Activated naive CD8-positive, alpha-beta T cell (primary cell): ENCODE results near the gene PAX8.
A peak's percentile ranks its signal among the peaks of the same experiment; 100 is the strongest.

Source experiments
- H3K27ac Mint-ChIP-seq: one replicate; pipeline ENCODE4 v1.8.0; 2021; ENCODE audit warnings: mixed read lengths
- H3K27me3 Mint-ChIP-seq: one replicate; pipeline ENCODE4 v1.8.0; 2021; ENCODE audit warnings: mixed read lengths
- H3K36me3 Mint-ChIP-seq: one replicate; pipeline ENCODE4 v1.8.0; 2021; ENCODE audit warnings: mixed read lengths
- H3K4me1 Mint-ChIP-seq: one replicate; pipeline ENCODE4 v1.8.0; 2021; ENCODE audit warnings: low read depth, mixed read lengths
- H3K4me3 Mint-ChIP-seq: one replicate; pipeline ENCODE4 v1.8.0; 2021; ENCODE audit warnings: mild to moderate bottlenecking, mixed read lengths
- H3K9me3 Mint-ChIP-seq: one replicate; pipeline ENCODE4 v1.8.0; 2021; ENCODE audit warnings: low read depth, mixed read lengths

The PAX8 gene

GRCh38 chr2:113263546-113263945, 15.2 kb downstream of the PAX8 start:
- Mint-ChIP-seq H3K4me3 (no peak overlapping the region), H3K27me3 (peaks cover 4% of the 10 kb centered on the region), H3K36me3 (peaks cover 25% of the 10 kb centered on the region), H3K9me3 (no peaks in the 10 kb centered on the region), H3K4me1 (peaks cover 11% of the 10 kb centered on the region), H3K27ac (no peak overlapping the region)

GRCh38 chr2:113260991-113261390, 17.7 kb downstream of the PAX8 start:
- H3K36me3 Mint-ChIP-seq: peaks cover 22% of the 10 kb centered on the region
- H3K4me3 Mint-ChIP-seq: no peak overlapping the region
- H3K9me3 Mint-ChIP-seq: no peaks in the 10 kb centered on the region
- no peak overlapping the region for H3K27ac Mint-ChIP-seq
- peaks cover 35% of the 10 kb centered on the region for H3K4me1 Mint-ChIP-seq
- H3K27me3 Mint-ChIP-seq: peaks cover 3% of the 10 kb centered on the region

- H3K4me3 Mint-ChIP-seq: no peak overlapping the region
- peaks cover 11% of the 10 kb centered on the region for H3K36me3 Mint-ChIP-seq
- no peaks in the 10 kb centered on the region for H3K27me3 Mint-ChIP-seq
- H3K4me1 Mint-ChIP-seq: peaks cover 57% of the 10 kb centered on the region
- H3K27ac Mint-ChIP-seq: no peak overlapping the region
- H3K9me3 Mint-ChIP-seq: no peaks in the 10 kb centered on the region
Observed at GRCh38 chr2:113258471-113259147, 20.1 kb downstream of the PAX8 start.

- peaks cover 6% of the 10 kb centered on the region for H3K36me3 Mint-ChIP-seq
- H3K4me1 Mint-ChIP-seq: peaks cover 66% of the 10 kb centered on the region
- H3K27ac Mint-ChIP-seq: no peak overlapping the region
- no peaks in the 10 kb centered on the region for H3K27me3 Mint-ChIP-seq
- no peak overlapping the region for H3K4me3 Mint-ChIP-seq
- no peaks in the 10 kb centered on the region for H3K9me3 Mint-ChIP-seq
Observed at GRCh38 chr2:113257516-113258264, 21.0 kb downstream of the PAX8 start.

- Mint-ChIP-seq H3K4me1 (peaks cover 84% of the 10 kb centered on the region), H3K27me3 (no peaks in the 10 kb centered on the region), H3K4me3 (peak overlapping the region; percentile 44), H3K27ac (peak overlapping the region; percentile 70), H3K36me3 (peaks cover 3% of the 10 kb centered on the region), H3K9me3 (no peaks in the 10 kb centered on the region)
Observed at GRCh38 chr2:113255140-113256070, 23.3 kb downstream of the PAX8 start.

- peak overlapping the region; percentile 83 for H3K27ac Mint-ChIP-seq
- no peaks in the 10 kb centered on the region for H3K27me3 Mint-ChIP-seq
- H3K36me3 Mint-ChIP-seq: peaks cover 3% of the 10 kb centered on the region
- H3K9me3 Mint-ChIP-seq: no peaks in the 10 kb centered on the region
- H3K4me1 Mint-ChIP-seq: peaks cover 88% of the 10 kb centered on the region
- H3K4me3 Mint-ChIP-seq: peak overlapping the region; percentile 30
Observed at GRCh38 chr2:113253453-113253852, 25.3 kb downstream of the PAX8 start.

GRCh38 chr2:113252047-113252590, 26.6 kb downstream of the PAX8 start:
- H3K4me3 Mint-ChIP-seq: no peak overlapping the region
- no peaks in the 10 kb centered on the region for H3K27me3 Mint-ChIP-seq
- peaks cover 3% of the 10 kb centered on the region for H3K36me3 Mint-ChIP-seq
- no peaks in the 10 kb centered on the region for H3K9me3 Mint-ChIP-seq
- peak overlapping the region; percentile 80 for H3K27ac Mint-ChIP-seq
- H3K4me1 Mint-ChIP-seq: peaks cover 75% of the 10 kb centered on the region

- Mint-ChIP-seq H3K4me1 (peaks cover 66% of the 10 kb centered on the region), H3K27me3 (no peaks in the 10 kb centered on the region), H3K27ac (peak overlapping the region; percentile 80), H3K4me3 (peak overlapping the region; percentile 39), H3K9me3 (no peaks in the 10 kb centered on the region), H3K36me3 (peaks cover 3% of the 10 kb centered on the region)
Observed at GRCh38 chr2:113251118-113251517, 27.6 kb downstream of the PAX8 start.

- H3K36me3 Mint-ChIP-seq: no peaks in the 10 kb centered on the region
- no peak overlapping the region for H3K4me3 Mint-ChIP-seq
- peak overlapping the region; percentile 84 for H3K27ac Mint-ChIP-seq
- H3K27me3 Mint-ChIP-seq: no peaks in the 10 kb centered on the region
- H3K9me3 Mint-ChIP-seq: no peaks in the 10 kb centered on the region
- H3K4me1 Mint-ChIP-seq: peaks cover 49% of the 10 kb centered on the region
Observed at GRCh38 chr2:113248997-113249770, 29.5 kb downstream of the PAX8 start.

GRCh38 chr2:113246606-113247005, 32.1 kb downstream of the PAX8 start:
- Mint-ChIP-seq H3K27ac (no peak overlapping the region), H3K9me3 (no peaks in the 10 kb centered on the region), H3K36me3 (peaks cover 2% of the 10 kb centered on the region), H3K4me3 (no peak overlapping the region), H3K27me3 (no peaks in the 10 kb centered on the region), H3K4me1 (peaks cover 31% of the 10 kb centered on the region)

- H3K4me1 Mint-ChIP-seq: peaks cover 28% of the 10 kb centered on the region
- no peaks in the 10 kb centered on the region for H3K9me3 Mint-ChIP-seq
- peaks cover 2% of the 10 kb centered on the region for H3K36me3 Mint-ChIP-seq
- no peak overlapping the region for H3K27ac Mint-ChIP-seq
- no peak overlapping the region for H3K4me3 Mint-ChIP-seq
- H3K27me3 Mint-ChIP-seq: no peaks in the 10 kb centered on the region
Observed at GRCh38 chr2:113245276-113245711, 33.4 kb downstream of the PAX8 start.

- Mint-ChIP-seq H3K9me3 (no peaks in the 10 kb centered on the region), H3K4me1 (peaks cover 31% of the 10 kb centered on the region), H3K36me3 (peaks cover 4% of the 10 kb centered on the region), H3K27ac (no peak overlapping the region), H3K4me3 (no peak overlapping the region), H3K27me3 (no peaks in the 10 kb centered on the region)
Observed at GRCh38 chr2:113242327-113242726, 36.4 kb downstream of the PAX8 start.

- peaks cover 5% of the 10 kb centered on the region for H3K36me3 Mint-ChIP-seq
- H3K27ac Mint-ChIP-seq: peak overlapping the region; percentile 92
- H3K4me3 Mint-ChIP-seq: peak overlapping the region; percentile 48
- no peaks in the 10 kb centered on the region for H3K27me3 Mint-ChIP-seq
- H3K9me3 Mint-ChIP-seq: no peaks in the 10 kb centered on the region
- peaks cover 39% of the 10 kb centered on the region for H3K4me1 Mint-ChIP-seq
Observed at GRCh38 chr2:113240915-113241911, 37.5 kb downstream of the PAX8 start.
